Measurements from ENCODE around the gene TSPAN9. TPM values are rescaled to one million over a fixed set of nuclear protein-coding genes. Genes with fewer than 3 reads are reported as not detected.

TSPAN9 gene
- total RNA-seq, 2 experiments from 2014 or later: 0.07 TPM; not detected in 1

GRCh38 chr12:3326850-3327780 lies 249.9 kb downstream of the TSPAN9 start:
- ChIA-PET CTCF (interaction anchor here (3.0 kb wide), 1 partner anchor 27 kb away, joined by 15 read pairs; no protein-coding TSS in a partner anchor), POLR2A (no interaction called here)
- no peaks in the 10 kb centered on the region for H3K27me3 Mint-ChIP-seq
- no peak overlapping the region for H3K4me3 Mint-ChIP-seq
- DNase-seq: no peak
- ATAC-seq: no peak
- no peaks in the 10 kb centered on the region for H3K36me3 Mint-ChIP-seq (ENCODE audit: low read depth)
- H3K9me3 Mint-ChIP-seq: no peaks in the 10 kb centered on the region
- H3K27ac Mint-ChIP-seq: no peak overlapping the region
- TF ChIP-seq CTCF (IDR thresholded peaks at IDR 0.05): no peak
- no peaks in the 10 kb centered on the region for H3K4me1 Mint-ChIP-seq (ENCODE audit: low read depth)
- intact Hi-C loops (cut with micrococcal nuclease): no loop called here

- intact Hi-C loops (cut with micrococcal nuclease): no loop called here
- POLR2A ChIA-PET: no interaction called here
- Mint-ChIP-seq H3K27me3 (no peaks in the 10 kb centered on the region), H3K9me3 (no peaks in the 10 kb centered on the region), H3K27ac (no peak overlapping the region), H3K36me3 (ENCODE audit: low read depth) (no peaks in the 10 kb centered on the region), H3K4me1 (ENCODE audit: low read depth) (no peaks in the 10 kb centered on the region), H3K4me3 (no peak overlapping the region)
- no peak for TF ChIP-seq CTCF (IDR thresholded peaks at IDR 0.05)
- CTCF ChIA-PET: no interaction called here
- no peak for ATAC-seq
- no peak for DNase-seq
Measured at GRCh38 chr12:3328081-3328480, 250.9 kb downstream of the TSPAN9 start.

- CTCF ChIA-PET: interaction anchor here (1.5 kb wide), 1 partner anchor 29 kb away, joined by 10 read pairs; no protein-coding TSS in a partner anchor
- Mint-ChIP-seq H3K9me3 (no peaks in the 10 kb centered on the region), H3K36me3 (ENCODE audit: low read depth) (no peaks in the 10 kb centered on the region), H3K27me3 (no peaks in the 10 kb centered on the region), H3K4me3 (no peak overlapping the region), H3K4me1 (ENCODE audit: low read depth) (no peaks in the 10 kb centered on the region), H3K27ac (no peak overlapping the region)
- intact Hi-C loops (cut with micrococcal nuclease): no loop called here
- POLR2A ChIA-PET: no interaction called here
- DNase-seq (no peak), ATAC-seq (no peak)
- TF ChIP-seq CTCF (IDR thresholded peaks at IDR 0.05): no peak
Measured at GRCh38 chr12:3328571-3328970, 251.4 kb downstream of the TSPAN9 start.

GRCh38 chr12:3329361-3329760 lies 252.2 kb downstream of the TSPAN9 start:
- Mint-ChIP-seq H3K4me3 (no peak overlapping the region), H3K4me1 (ENCODE audit: low read depth) (no peaks in the 10 kb centered on the region), H3K9me3 (no peaks in the 10 kb centered on the region), H3K27ac (no peak overlapping the region), H3K36me3 (ENCODE audit: low read depth) (no peaks in the 10 kb centered on the region), H3K27me3 (no peaks in the 10 kb centered on the region)
- no peak for DNase-seq
- CTCF ChIA-PET: interaction anchor here (1.4 to 1.5 kb wide), 2 partner anchors 29 to 54 kb away, joined by 4 to 10 read pairs; no protein-coding TSS in a partner anchor
- intact Hi-C loops (cut with micrococcal nuclease): no loop called here
- ATAC-seq: no peak
- TF ChIP-seq CTCF (IDR thresholded peaks at IDR 0.05): no peak
- POLR2A ChIA-PET: no interaction called here

- H3K4me3 Mint-ChIP-seq: no peak overlapping the region
- no peak overlapping the region for H3K27ac Mint-ChIP-seq
- intact Hi-C loops (cut with micrococcal nuclease): no loop called here
- ChIA-PET POLR2A (no interaction called here), CTCF (no interaction called here)
- no peaks in the 10 kb centered on the region for H3K9me3 Mint-ChIP-seq
- H3K36me3 Mint-ChIP-seq (ENCODE audit: low read depth): no peaks in the 10 kb centered on the region
- H3K27me3 Mint-ChIP-seq: peaks cover 1% of the 10 kb centered on the region
- TF ChIP-seq CTCF (IDR thresholded peaks at IDR 0.05): no peak
- DNase-seq (no peak), ATAC-seq (no peak)
- H3K4me1 Mint-ChIP-seq (ENCODE audit: low read depth): no peaks in the 10 kb centered on the region
Measured at GRCh38 chr12:3330976-3331510, 253.9 kb downstream of the TSPAN9 start.
